Activated CD4-positive, alpha-beta T cell treated with anti-CD3 and anti-CD28 coated beads, Interleukin-2, amount 10 ng/mL, durations not matched to agents 7 days and 5 days (primary cell): ENCODE results near the gene SUOX. TPM values are rescaled to one million over a fixed set of nuclear protein-coding genes. Genes with fewer than 3 reads are reported as not detected.

ENCODE experiments used
- CTCF ChIA-PET: fragments of 350-600 bp; sonication (Branson Sonifier 250); formaldehyde crosslinking; loops from one replicate; lab custom pipeline; 2021; ENCODE audit warnings: antibody characterized with exemption; lab: Charles Lee
- POLR2A ChIA-PET: fragments of 350-600 bp; sonication (Branson Sonifier 250); formaldehyde crosslinking; loops from one replicate; lab custom pipeline; 2021; ENCODE audit warnings: antibody characterized with exemption; lab: Charles Lee
- DNase-seq: peaks from one replicate; pipeline ENCODE4 v3.0.0-alpha.2; 2020
- H3K27ac Mint-ChIP-seq: one replicate; pipeline ENCODE4 v1.8.0; 2021; ENCODE audit warnings: mild to moderate bottlenecking, moderate library complexity, mixed read lengths
- H3K27me3 Mint-ChIP-seq: one replicate; pipeline ENCODE4 v1.8.0; 2021; ENCODE audit warnings: mixed read lengths
- H3K36me3 Mint-ChIP-seq: one replicate; pipeline ENCODE4 v1.8.0; 2021; ENCODE audit warnings: low read depth, mixed read lengths
- H3K4me1 Mint-ChIP-seq: one replicate; pipeline ENCODE4 v1.8.0; 2021; ENCODE audit warnings: mixed read lengths
- H3K4me3 Mint-ChIP-seq: one replicate; pipeline ENCODE4 v1.8.0; 2021; ENCODE audit warnings: mild to moderate bottlenecking, moderate library complexity, mixed read lengths
- H3K9me3 Mint-ChIP-seq: one replicate; pipeline ENCODE4 v1.8.0; 2021; ENCODE audit warnings: mixed read lengths
- total RNA-seq, 2 experiments: library from RNA; stranded (reverse); gene quantifications; one replicate each; pipeline ENCODE4 v1.2.3, GENCODE V29; 2021

Gene SUOX
- total RNA-seq, 2 experiments from 2014 or later: 2.4 to 3.5 TPM

DNA sequence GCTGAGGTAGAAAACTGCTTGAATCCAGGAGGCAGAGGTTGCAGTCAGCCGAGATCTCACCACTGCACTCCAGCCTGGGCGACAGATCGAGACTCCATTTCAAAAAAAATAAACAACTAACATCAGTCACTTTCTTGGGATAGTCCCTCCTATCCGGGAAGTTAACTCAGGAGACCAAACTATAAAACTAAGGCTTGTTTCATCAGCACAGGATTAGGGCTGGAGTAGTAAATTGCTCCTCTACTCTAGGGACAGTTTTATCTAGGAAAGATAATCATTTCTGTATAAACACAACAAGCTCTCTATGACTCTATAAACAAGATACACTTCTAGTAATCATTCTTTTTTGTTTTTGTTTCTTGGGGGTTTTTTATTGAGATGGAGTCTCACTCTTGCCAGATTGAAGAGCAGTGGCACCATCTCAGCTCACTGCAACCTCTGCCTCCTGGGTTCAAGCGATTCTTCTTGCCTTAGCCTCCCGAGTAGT, 56.4 kb downstream of the SUOX start:
- ChIA-PET POLR2A (interaction anchor here (0.6 to 0.7 kb wide), 2 partner anchors 43 to 319 kb away, joined by 3 to 16 read pairs; no protein-coding TSS in a partner anchor), CTCF (interaction anchor here (0.6 to 1.1 kb wide), 3 partner anchors 8 to 96 kb away, joined by 4 to 5 read pairs (median 5); no protein-coding TSS in a partner anchor)
- peaks cover 9% of the 10 kb centered on the region for H3K4me1 Mint-ChIP-seq
- H3K4me3 Mint-ChIP-seq: no peak overlapping the region
- no peak overlapping the region for H3K27ac Mint-ChIP-seq
- no peak for DNase-seq
- H3K27me3 Mint-ChIP-seq: peaks cover 3% of the 10 kb centered on the region
- H3K9me3 Mint-ChIP-seq: peaks cover 7% of the 10 kb centered on the region
- no peaks in the 10 kb centered on the region for H3K36me3 Mint-ChIP-seq

Other genes starting within 250 kb of the SUOX start
- 100 to 1,000 TPM in 1 of 2 experiments, 10 to 100 TPM in 1; 87.5 to 102 TPM for gene SARNP, start 179.6 kb upstream of the SUOX start, total RNA-seq
- gene ORMDL2, start 179.2 kb upstream of the SUOX start, total RNA-seq: 10 to 100 TPM; 52.7 to 67.1 TPM
- 10 to 100 TPM; 32.6 to 35.8 TPM for gene DNAJC14, start 167.7 kb upstream of the SUOX start, total RNA-seq
- gene MMP19, start 154.3 kb upstream of the SUOX start, total RNA-seq: not detected
- 10 to 100 TPM; 50.3 to 50.7 TPM for gene PYM1, start 69.4 kb upstream of the SUOX start, total RNA-seq
- 100 to 1,000 TPM; 766 to 771 TPM for gene DGKA, start 66.1 kb upstream of the SUOX start, total RNA-seq
- under 1 TPM in 1 of 2 experiments, not detected in 1; 0.37 TPM for gene PMEL, start 31.2 kb upstream of the SUOX start, total RNA-seq
- 100 to 1,000 TPM in 1 of 2 experiments, 10 to 100 TPM in 1; 96.6 to 106 TPM for gene CDK2, start 30.4 kb upstream of the SUOX start, total RNA-seq
- 10 to 100 TPM; 56.9 to 58.1 TPM for gene RAB5B, start 23.2 kb upstream of the SUOX start, total RNA-seq
- 10 to 100 TPM; 15.7 to 17.4 TPM for gene IKZF4, start 23.8 kb downstream of the SUOX start, total RNA-seq
- 10 to 100 TPM; 47.2 to 48.3 TPM for gene RPS26, start 44.6 kb downstream of the SUOX start, total RNA-seq
- 1 to 10 TPM; 1.3 to 1.5 TPM for gene ERBB3, start 82.9 kb downstream of the SUOX start, total RNA-seq
- 100 to 1,000 TPM; 244 to 289 TPM for gene PA2G4, start 107.3 kb downstream of the SUOX start, total RNA-seq
- gene RPL41, start 119.4 kb downstream of the SUOX start, total RNA-seq: 1,000 to 10,000 TPM; 3,940 to 4,815 TPM
- 1 to 10 TPM; 8.2 to 9.1 TPM for gene ZC3H10, start 121.0 kb downstream of the SUOX start, total RNA-seq
- gene ESYT1, start 131.0 kb downstream of the SUOX start, total RNA-seq: 100 to 1,000 TPM; 367 to 399 TPM
- 10 to 100 TPM; 56.6 to 63.4 TPM for gene MYL6B, start 155.3 kb downstream of the SUOX start, total RNA-seq
- gene MYL6, start 161.1 kb downstream of the SUOX start, total RNA-seq: 1,000 to 10,000 TPM; 1,336 to 1,525 TPM
- 100 to 1,000 TPM; 140 to 173 TPM for gene SMARCC2, start 192.2 kb downstream of the SUOX start, total RNA-seq
- 10 to 100 TPM; 30.1 to 31.6 TPM for gene RNF41, start 224.6 kb downstream of the SUOX start, total RNA-seq
- 10 to 100 TPM; 56.7 to 63.5 TPM for gene NABP2, start 227.1 kb downstream of the SUOX start, total RNA-seq
- gene SLC39A5, start 232.8 kb downstream of the SUOX start, total RNA-seq: under 1 TPM in 1 of 2 experiments, not detected in 1; 0.64 TPM